Measurements from ENCODE around the gene NXPH1. TPM values are rescaled to one million over a fixed set of nuclear protein-coding genes. Genes with fewer than 3 reads are reported as not detected.
A peak's percentile ranks its signal among the peaks of the same experiment; 100 is the strongest.

Gene NXPH1
- total and polyA plus RNA-seq, 9 of the 15 experiments (the other 6 are each of a cell fraction or from before 2014, with no cell fraction given) = 0.16 TPM; not detected in 8

- TF ChIP-seq, protein P1, sequence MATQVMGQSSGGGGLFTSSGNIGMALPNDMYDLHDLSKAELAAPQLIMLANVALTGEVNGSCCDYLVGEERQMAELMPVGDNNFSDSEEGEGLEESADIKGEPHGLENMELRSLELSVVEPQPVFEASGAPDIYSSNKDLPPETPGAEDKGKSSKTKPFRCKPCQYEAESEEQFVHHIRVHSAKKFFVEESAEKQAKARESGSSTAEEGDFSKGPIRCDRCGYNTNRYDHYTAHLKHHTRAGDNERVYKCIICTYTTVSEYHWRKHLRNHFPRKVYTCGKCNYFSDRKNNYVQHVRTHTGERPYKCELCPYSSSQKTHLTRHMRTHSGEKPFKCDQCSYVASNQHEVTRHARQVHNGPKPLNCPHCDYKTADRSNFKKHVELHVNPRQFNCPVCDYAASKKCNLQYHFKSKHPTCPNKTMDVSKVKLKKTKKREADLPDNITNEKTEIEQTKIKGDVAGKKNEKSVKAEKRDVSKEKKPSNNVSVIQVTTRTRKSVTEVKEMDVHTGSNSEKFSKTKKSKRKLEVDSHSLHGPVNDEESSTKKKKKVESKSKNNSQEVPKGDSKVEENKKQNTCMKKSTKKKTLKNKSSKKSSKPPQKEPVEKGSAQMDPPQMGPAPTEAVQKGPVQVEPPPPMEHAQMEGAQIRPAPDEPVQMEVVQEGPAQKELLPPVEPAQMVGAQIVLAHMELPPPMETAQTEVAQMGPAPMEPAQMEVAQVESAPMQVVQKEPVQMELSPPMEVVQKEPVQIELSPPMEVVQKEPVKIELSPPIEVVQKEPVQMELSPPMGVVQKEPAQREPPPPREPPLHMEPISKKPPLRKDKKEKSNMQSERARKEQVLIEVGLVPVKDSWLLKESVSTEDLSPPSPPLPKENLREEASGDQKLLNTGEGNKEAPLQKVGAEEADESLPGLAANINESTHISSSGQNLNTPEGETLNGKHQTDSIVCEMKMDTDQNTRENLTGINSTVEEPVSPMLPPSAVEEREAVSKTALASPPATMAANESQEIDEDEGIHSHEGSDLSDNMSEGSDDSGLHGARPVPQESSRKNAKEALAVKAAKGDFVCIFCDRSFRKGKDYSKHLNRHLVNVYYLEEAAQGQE (IDR thresholded peaks at IDR 0.05; ENCODE audit: borderline replicate concordance) = peak; percentile 82
- TF ChIP-seq, protein P1 (CRISPR knock-in tag; IDR thresholded peaks at IDR 0.05; ENCODE audit: low read depth) = 0 out of 2 replicates have a peak, but pooled peaks have one; percentile 21
- TF ChIP-seq SNAPC5 (CRISPR knock-in tag; IDR thresholded peaks at IDR 0.05) = no peak
- no peak for TF ChIP-seq HDAC6 (IDR thresholded peaks at IDR 0.05; ENCODE audit: low read depth, low read length)
- TF ChIP-seq STAG1 (CRISPR knock-in tag; IDR thresholded peaks at IDR 0.05; ENCODE audit: borderline replicate concordance) = peak; percentile 78; the same call in 1 of the 2 replicates
- no peak for TF ChIP-seq CBX5 (IDR thresholded peaks at IDR 0.05; ENCODE audit: borderline replicate concordance, low read depth)
- TF ChIP-seq DEAF1 (CRISPR knock-in tag; IDR thresholded peaks at IDR 0.05) = peak; percentile 44; the same call in 1 of the 2 replicates
- TF ChIP-seq PREB (CRISPR knock-in tag; IDR thresholded peaks at IDR 0.05) = no peak
- TF ChIP-seq CBFB (CRISPR knock-in tag; IDR thresholded peaks at IDR 0.05) = no peak
- TF ChIP-seq RAD21 (CRISPR knock-in tag; conservative IDR thresholded peaks at IDR 0.05 in 1 of 2, IDR thresholded peaks at IDR 0.05 in 1 of 2) = peak; percentile 65 to 88
- peak; percentile 32; the same call in 1 of the 2 replicates for TF ChIP-seq EHMT2 (IDR thresholded peaks at IDR 0.05)
- no peak for TF ChIP-seq ZNF699 (CRISPR knock-in tag; IDR thresholded peaks at IDR 0.05; ENCODE audit: insufficient replicate concordance)
- no peak for TF ChIP-seq ZKSCAN3 (CRISPR knock-in tag; IDR thresholded peaks at IDR 0.05)
- no peak for TF ChIP-seq BMI1 (IDR thresholded peaks at IDR 0.05; ENCODE audit: low read length)
Observed at GRCh38 chr7:8436965-8437364, 3.6 kb downstream of the NXPH1 start (continued).
